ENCODE measurements around the gene CDKL5.

DNA sequence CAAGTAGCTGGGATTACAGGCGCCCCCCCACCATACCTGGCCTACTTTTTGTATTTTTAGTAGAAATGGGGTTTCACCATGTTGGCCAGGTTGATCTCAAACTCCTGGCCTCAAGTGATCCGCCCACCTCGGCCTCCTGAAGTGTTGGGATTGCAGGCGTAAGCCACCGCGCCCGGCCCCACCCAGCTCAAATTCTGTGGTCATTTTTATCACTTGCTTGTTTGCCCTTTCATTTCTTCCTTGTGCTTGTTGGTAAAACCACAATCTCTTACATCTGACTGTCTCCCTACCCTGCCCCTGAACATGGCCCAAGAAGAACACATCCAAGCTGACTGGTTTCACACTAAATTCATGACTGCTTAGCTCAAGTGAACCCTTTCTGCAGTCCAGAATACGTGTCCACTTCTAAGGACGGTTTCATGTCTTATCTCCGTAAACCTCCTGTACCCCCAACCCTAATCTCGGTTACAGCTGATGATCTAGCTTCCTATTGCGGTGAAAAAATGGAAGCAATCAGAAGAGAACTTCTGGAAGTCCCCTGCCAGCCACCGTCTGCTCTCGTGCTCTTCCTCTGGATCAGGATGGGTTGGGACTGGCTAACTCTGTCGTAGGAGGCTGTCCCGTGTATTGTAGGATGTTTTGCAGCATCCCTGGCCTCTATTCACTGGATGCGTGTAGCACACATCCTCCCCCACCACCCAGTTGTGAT, 251.9 kb downstream of the CDKL5 start:
- TF ChIP-seq, protein P1, sequence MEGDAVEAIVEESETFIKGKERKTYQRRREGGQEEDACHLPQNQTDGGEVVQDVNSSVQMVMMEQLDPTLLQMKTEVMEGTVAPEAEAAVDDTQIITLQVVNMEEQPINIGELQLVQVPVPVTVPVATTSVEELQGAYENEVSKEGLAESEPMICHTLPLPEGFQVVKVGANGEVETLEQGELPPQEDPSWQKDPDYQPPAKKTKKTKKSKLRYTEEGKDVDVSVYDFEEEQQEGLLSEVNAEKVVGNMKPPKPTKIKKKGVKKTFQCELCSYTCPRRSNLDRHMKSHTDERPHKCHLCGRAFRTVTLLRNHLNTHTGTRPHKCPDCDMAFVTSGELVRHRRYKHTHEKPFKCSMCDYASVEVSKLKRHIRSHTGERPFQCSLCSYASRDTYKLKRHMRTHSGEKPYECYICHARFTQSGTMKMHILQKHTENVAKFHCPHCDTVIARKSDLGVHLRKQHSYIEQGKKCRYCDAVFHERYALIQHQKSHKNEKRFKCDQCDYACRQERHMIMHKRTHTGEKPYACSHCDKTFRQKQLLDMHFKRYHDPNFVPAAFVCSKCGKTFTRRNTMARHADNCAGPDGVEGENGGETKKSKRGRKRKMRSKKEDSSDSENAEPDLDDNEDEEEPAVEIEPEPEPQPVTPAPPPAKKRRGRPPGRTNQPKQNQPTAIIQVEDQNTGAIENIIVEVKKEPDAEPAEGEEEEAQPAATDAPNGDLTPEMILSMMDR (IDR thresholded peaks at IDR 0.05; ENCODE audit: insufficient read depth, low read depth, low read length): no peak
- no peak for TF ChIP-seq EZH2 (IDR thresholded peaks at IDR 0.05; ENCODE audit: insufficient read depth, low read length)
